HEK293 (cell line): ENCODE measurements around the gene CCDC85B.
A peak's percentile ranks its signal among the peaks of the same experiment; 100 is the strongest.

Experiments
- CTCF ChIA-PET: fragments of 350-600 bp; formaldehyde crosslinking; extraction: SDS; loops from one replicate; lab custom pipeline; 2021; ENCODE audit warnings: antibody characterized with exemption; lab: Yijun Ruan, JAX
- POLR2A ChIA-PET: fragments of 300-600 bp; formaldehyde crosslinking; extraction: SDS; loops from one replicate; lab custom pipeline; 2020; ENCODE audit warnings: antibody characterized with exemption, inconsistent platforms; lab: Yijun Ruan, JAX
- H3K27ac ChIP-seq: fragments of 200-500 bp; sonication (Bioruptor generic); 2 replicates; pipeline ENCODE4 v1.5.1; 2014; ENCODE audit warnings: low read depth, low read length, control low read depth, inconsistent platforms; ENCODE audit errors: extremely low read depth
- H3K36me3 ChIP-seq, 2 experiments: fragments of 200-500 bp in 1 of 2; sonication (Bioruptor generic) in 1 of 2; 1 replicate in 1 of 2; 2 replicates in 1 of 2; pipeline ENCODE4 v1.5.1; 2014 to 2017; ENCODE audit warnings: inconsistent platforms in 2 of 2, low read length in 2 of 2; ENCODE audit not compliant: control insufficient read depth in 2 of 2, insufficient read depth in 1 of 2
- H3K4me1 ChIP-seq: fragments of 200-500 bp; sonication (Bioruptor generic); 2 replicates; pipeline ENCODE4 v1.5.1; 2014; ENCODE audit warnings: mild to moderate bottlenecking, low read length, inconsistent platforms; ENCODE audit not compliant: control insufficient read depth, insufficient read depth
- H3K4me3 ChIP-seq: 2 replicates; pipeline ENCODE4 v1.5.1; 2011; ENCODE audit warnings: low read depth, mild to moderate bottlenecking, control low read depth, low read length, moderate library complexity
- H3K9me3 ChIP-seq: fragments of 200-500 bp; sonication (Bioruptor generic); 2 replicates; pipeline ENCODE4 v1.5.1; 2014; ENCODE audit warnings: low read depth, low read length, inconsistent platforms; ENCODE audit not compliant: control insufficient read depth, insufficient read depth
- CTCF ChIP-seq: fragments of 450-650 bp; formaldehyde crosslinking; IDR thresholded peaks from 2 replicates; pipeline ENCODE4 v1.5.1; 2016; ENCODE audit warnings: missing biosample characterization, missing genetic modification characterization
- HOXC10 ChIP-seq: sonication (generic); formaldehyde crosslinking; IDR thresholded peaks from 2 replicates; pipeline ENCODE4 v1.8.1; 2023; ENCODE audit warnings: mild to moderate bottlenecking, missing genetic modification reagents
- HOXD13 ChIP-seq: sonication (generic); formaldehyde crosslinking; IDR thresholded peaks from 2 replicates; pipeline ENCODE4 v1.8.0; 2022; ENCODE audit warnings: missing genetic modification reagents, borderline replicate concordance
- MEIS1 ChIP-seq: sonication (generic); formaldehyde crosslinking; IDR thresholded peaks from 2 replicates; pipeline ENCODE4 v1.8.1; 2022; ENCODE audit warnings: missing genetic modification reagents, mild to moderate bottlenecking, borderline replicate concordance
- YY1 ChIP-seq: fragments of 450-650 bp; formaldehyde crosslinking; IDR thresholded peaks from 2 replicates; pipeline ENCODE4 v1.5.1; 2018; ENCODE audit warnings: missing biosample characterization, missing genetic modification characterization
- ZBTB17 ChIP-seq: fragments of 450-650 bp; formaldehyde crosslinking; IDR thresholded peaks from 2 replicates; pipeline ENCODE4 v1.5.1; 2016; ENCODE audit warnings: missing biosample characterization, missing genetic modification characterization
- ZBTB21 ChIP-seq: fragments of 450-650 bp; formaldehyde crosslinking; IDR thresholded peaks from 2 replicates; pipeline ENCODE4 v1.5.1; 2017; ENCODE audit warnings: missing biosample characterization, missing genetic modification characterization
- ZFP3 ChIP-seq: fragments of 450-650 bp; formaldehyde crosslinking; IDR thresholded peaks from 2 replicates; pipeline ENCODE4 v1.5.1; 2016; ENCODE audit warnings: low read depth, missing biosample characterization, missing genetic modification characterization
- ZFP41 ChIP-seq: fragments of 450-650 bp; formaldehyde crosslinking; IDR thresholded peaks from 2 replicates; pipeline ENCODE4 v1.5.1; 2016; ENCODE audit warnings: missing biosample characterization, missing genetic modification characterization, borderline replicate concordance
- ZNF10 ChIP-seq: fragments of 450-650 bp; formaldehyde crosslinking; IDR thresholded peaks from 2 replicates; pipeline ENCODE4 v1.5.1; 2017; ENCODE audit warnings: missing biosample characterization, missing genetic modification characterization
- ZNF140 ChIP-seq: fragments of 450-650 bp; formaldehyde crosslinking; IDR thresholded peaks from 2 replicates; pipeline ENCODE4 v1.5.1; 2016; ENCODE audit warnings: missing biosample characterization, missing genetic modification characterization
- ZNF184 ChIP-seq: fragments of 450-650 bp; IDR thresholded peaks from 2 replicates; pipeline ENCODE4 v1.5.1; 2018; ENCODE audit warnings: missing biosample characterization, mild to moderate bottlenecking, missing genetic modification characterization
- ZNF292 ChIP-seq: fragments of 450-650 bp; formaldehyde crosslinking; IDR thresholded peaks from 2 replicates; pipeline ENCODE4 v1.5.1; 2016; ENCODE audit warnings: low read depth, missing biosample characterization, missing genetic modification characterization, borderline replicate concordance
- ZNF362 ChIP-seq: fragments of 450-650 bp; formaldehyde crosslinking; IDR thresholded peaks from 2 replicates; pipeline ENCODE4 v1.5.1; 2016; ENCODE audit warnings: missing biosample characterization, missing genetic modification characterization
- ZNF404 ChIP-seq: fragments of 450-650 bp; formaldehyde crosslinking; IDR thresholded peaks from 2 replicates; pipeline ENCODE4 v1.5.1; 2017; ENCODE audit warnings: missing biosample characterization, missing genetic modification characterization
- ZNF423 ChIP-seq: fragments of 450-650 bp; formaldehyde crosslinking; IDR thresholded peaks from 2 replicates; pipeline ENCODE4 v1.5.1; 2016; ENCODE audit warnings: missing biosample characterization, missing genetic modification characterization
- ZNF488 ChIP-seq: fragments of 450-650 bp; formaldehyde crosslinking; IDR thresholded peaks from 2 replicates; pipeline ENCODE4 v1.5.1; 2016; ENCODE audit warnings: missing biosample characterization, missing genetic modification characterization
- ZNF621 ChIP-seq: fragments of 450-650 bp; formaldehyde crosslinking; IDR thresholded peaks from 2 replicates; pipeline ENCODE4 v1.5.1; 2017; ENCODE audit warnings: missing biosample characterization, missing genetic modification characterization
- ZNF777 ChIP-seq: fragments of 450-650 bp; formaldehyde crosslinking; IDR thresholded peaks from 2 replicates; pipeline ENCODE4 v1.5.1; 2017; ENCODE audit warnings: missing biosample characterization, missing genetic modification characterization, borderline replicate concordance

CCDC85B gene

GRCh38 chr11:65921033-65921555, 30.6 kb downstream of the CCDC85B start:
- Histone ChIP-seq H3K36me3 (peaks cover 0 to 14% of the 10 kb centered on the region in 2 experiments; a peak in 2 of 3 replicates), H3K9me3 (no peaks in the 10 kb centered on the region), H3K27ac (no peak overlapping the region), H3K4me3 (no peak overlapping the region), H3K4me1 (no peaks in the 10 kb centered on the region; the same call in 1 of the 2 replicates)
- CTCF ChIA-PET = interaction anchor here (0.6 to 2.1 kb wide), 2 partner anchors 32 to 104 kb away, joined by 3 to 10 read pairs; partner anchors contain the start of genes CCDC85B and FIBP
- TF ChIP-seq ZBTB17 (tag by site-specific recombination) (no peak), ZNF423 (tag by site-specific recombination) (no peak), ZNF184 (no peak), ZNF362 (tag by site-specific recombination) (no peak), ZNF10 (tag by site-specific recombination) (no peak)
- TF ChIP-seq, all 188 proteins: peak for 0
- POLR2A ChIA-PET = interaction anchor here (0.6 to 1.8 kb wide), 2 partner anchors 27 to 62 kb away, joined by 3 to 4 read pairs; no protein-coding TSS in a partner anchor

- no peaks in the 10 kb centered on the region for H3K9me3 ChIP-seq
- POLR2A ChIA-PET = interaction anchor here (1.8 kb wide), 1 partner anchor 62 kb away, joined by 4 read pairs; no protein-coding TSS in a partner anchor
- no peaks in the 10 kb centered on the region; the same call in 1 of the 2 replicates for H3K4me1 ChIP-seq
- no peak overlapping the region for H3K4me3 ChIP-seq
- H3K36me3 ChIP-seq = peaks cover 0 to 14% of the 10 kb centered on the region in 2 experiments; a peak in 2 of 3 replicates
- CTCF ChIA-PET = interaction anchor here (0.6 to 2.1 kb wide), 3 partner anchors 33 to 104 kb away, joined by 3 to 10 read pairs (median 3); partner anchors contain the start of genes CCDC85B and FIBP
- TF ChIP-seq YY1 (no peak), MEIS1 (no peak), CTCF (tag by site-specific recombination) (no peak), HOXD13 (CRISPR knock-in tag) (no peak), ZNF404 (no peak), ZNF488 (tag by site-specific recombination) (no peak), ZFP41 (tag by site-specific recombination) (no peak), ZNF621 (no peak), ZBTB21 (tag by site-specific recombination) (no peak), ZNF777 (no peak), ZNF292 (tag by site-specific recombination) (no peak), HOXC10 (CRISPR knock-in tag) (no peak)
- H3K27ac ChIP-seq = no peak overlapping the region
Observed at GRCh38 chr11:65921876-65922275, 31.4 kb downstream of the CCDC85B start.

DNA sequence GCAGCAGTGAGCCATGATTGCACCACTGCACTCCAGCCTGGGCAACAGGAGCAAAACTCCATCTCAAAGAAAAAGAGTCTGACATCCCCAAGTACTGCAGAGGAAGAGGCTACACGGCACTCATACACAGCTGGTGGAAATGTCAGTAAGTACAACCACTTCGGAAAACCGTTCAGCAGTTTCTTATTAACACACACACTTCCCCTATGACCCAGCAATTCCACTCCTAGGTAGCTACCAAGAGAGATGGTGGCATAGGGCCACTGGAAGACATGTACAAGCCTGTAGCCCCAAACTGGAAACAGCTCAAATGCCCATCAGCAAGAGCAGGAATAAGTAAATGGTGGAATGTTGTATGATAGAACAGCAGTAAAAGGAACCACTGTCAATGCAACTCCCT, 32.1 kb downstream of the CCDC85B start:
- no peaks in the 10 kb centered on the region for H3K9me3 ChIP-seq
- H3K4me3 ChIP-seq = no peak overlapping the region
- TF ChIP-seq ZFP3 (no peak), ZNF140 (tag by site-specific recombination) (0 out of 2 replicates have a peak, but pooled peaks have one; percentile 8)
- TF ChIP-seq, all 188 proteins: peak for 1
- no peaks in the 10 kb centered on the region for H3K4me1 ChIP-seq
- no peak overlapping the region for H3K27ac ChIP-seq
- peaks cover 0 to 14% of the 10 kb centered on the region in 2 experiments; a peak in 2 of 3 replicates for H3K36me3 ChIP-seq
- POLR2A ChIA-PET = interaction anchor here (0.6 to 1.8 kb wide), 3 partner anchors 32 to 755 kb away, joined by 4 to 5 read pairs (median 4); partner anchors contain the start of genes CCDC85B and RBM4B
- CTCF ChIA-PET = interaction anchor here (0.6 to 2.1 kb wide), 5 partner anchors 33 to 100 kb away, joined by 3 to 10 read pairs (median 3); partner anchors contain the start of genes CCDC85B and FIBP
